Measurements from ENCODE around the gene CENPV.
"Not testable (repeated sequence)": the region's sequence is repeated elsewhere in the genome, so short reads cannot be mapped to it uniquely, and the experiment has no call there.

CENPV gene

GRCh38 chr17:16312061-16312460, 41.2 kb downstream of the CENPV start:
- not testable (repeated sequence) for DNase-seq

- DNase-seq, result no peak
These were observed 47.1 kb downstream of the CENPV start for GRCh38 chr17:16306211-16306610.

GRCh38 chr17:16304830-16305229, 48.4 kb downstream of the CENPV start:
- no peak for DNase-seq

- DNase-seq, result no peak
These were observed 50.4 kb downstream of the CENPV start for GRCh38 chr17:16302856-16303255.

GRCh38 chr17:16301963-16302855, 51.1 kb downstream of the CENPV start:
- no peak for DNase-seq

- no peak for DNase-seq
These were observed 52.7 kb downstream of the CENPV start for GRCh38 chr17:16300554-16300953.

DNA sequence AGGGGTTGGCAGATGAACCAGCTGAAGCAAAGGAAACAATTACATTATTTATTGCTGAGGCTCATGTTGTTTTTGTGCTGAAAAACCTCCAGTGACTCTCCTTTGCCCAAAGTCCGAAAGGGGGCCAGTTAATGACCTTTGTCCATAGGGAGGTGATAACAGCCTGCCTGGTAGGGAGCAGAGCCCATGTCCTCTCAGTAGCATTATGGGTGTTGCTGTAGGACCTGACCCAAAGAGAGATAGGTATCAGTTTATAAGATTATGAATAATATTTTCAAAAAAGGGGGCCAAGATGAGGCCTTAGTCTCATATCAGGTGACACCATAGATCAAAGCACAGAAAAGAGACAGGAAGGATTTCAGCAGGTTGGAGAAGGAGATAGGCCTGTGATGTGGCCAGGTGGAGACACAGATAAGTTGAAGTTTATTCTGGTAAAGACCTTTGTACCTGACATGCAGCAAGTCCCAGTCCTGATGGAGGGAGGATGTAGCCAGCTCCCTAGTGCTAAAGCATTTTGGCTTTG, 55.1 kb downstream of the CENPV start:
- DNase-seq, result no peak

- no peak for DNase-seq
These were observed 55.7 kb downstream of the CENPV start for GRCh38 chr17:16297367-16298139.

GRCh38 chr17:16296072-16296471, 57.2 kb downstream of the CENPV start:
- DNase-seq, result not testable (repeated sequence)

GRCh38 chr17:16294560-16294959, 58.7 kb downstream of the CENPV start:
- DNase-seq, result no peak

DNA sequence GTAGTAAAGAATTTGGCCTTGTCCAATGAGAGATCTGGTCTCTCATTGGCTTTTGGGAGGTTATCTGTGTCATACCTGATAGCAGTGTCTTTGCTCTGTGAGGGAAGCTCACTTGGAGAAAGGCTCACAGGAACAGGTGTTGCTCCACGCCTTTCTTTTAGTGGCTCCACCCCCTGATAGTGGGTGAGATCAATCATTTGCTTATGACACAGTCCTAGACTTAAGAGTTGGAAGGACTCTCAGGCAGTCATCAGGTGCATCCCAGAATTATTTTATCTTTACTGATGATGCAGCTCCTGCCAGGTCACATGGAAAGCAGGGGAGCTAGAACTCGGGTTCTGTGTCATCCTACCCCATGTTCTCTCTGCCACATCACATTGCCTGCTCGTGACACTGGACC, 59.3 kb downstream of the CENPV start:
- DNase-seq, result no peak
